ENCODE measurements around the gene GOLIM4.

Gene GOLIM4

GRCh38 chr3:167996514-167996913, 99.2 kb downstream of the GOLIM4 start:
- TF ChIP-seq CTCF (conservative IDR thresholded peaks at IDR 0.05; ENCODE audit: low read length): no peak

GRCh38 chr3:167992381-167992780, 103.3 kb downstream of the GOLIM4 start:
- DNase-seq (ENCODE audit: low read depth): no peak
- H3K4me3 ChIP-seq (ENCODE audit: low read length): no peak overlapping the region
- no peak for TF ChIP-seq CTCF (conservative IDR thresholded peaks at IDR 0.05; ENCODE audit: low read length)

More at GRCh38 chr3:167996514-167996913, 99.2 kb downstream of the GOLIM4 start:
- H3K4me3 ChIP-seq (ENCODE audit: low read length): no peak overlapping the region
- no peak for DNase-seq (ENCODE audit: low read depth)

- no peak overlapping the region for H3K4me3 ChIP-seq (ENCODE audit: low read length)
- DNase-seq (ENCODE audit: low read depth): no peak
- TF ChIP-seq CTCF (conservative IDR thresholded peaks at IDR 0.05; ENCODE audit: low read length): no peak
These were observed 104.5 kb downstream of the GOLIM4 start for GRCh38 chr3:167991213-167991612.

- TF ChIP-seq CTCF (conservative IDR thresholded peaks at IDR 0.05; ENCODE audit: low read length): no peak
- DNase-seq (ENCODE audit: low read depth): no peak
- no peak overlapping the region for H3K4me3 ChIP-seq (ENCODE audit: low read length)
These were observed 105.7 kb downstream of the GOLIM4 start for GRCh38 chr3:167989999-167990398.

GRCh38 chr3:167989066-167989465, 106.7 kb downstream of the GOLIM4 start:
- DNase-seq (ENCODE audit: low read depth): no peak
- no peak for TF ChIP-seq CTCF (conservative IDR thresholded peaks at IDR 0.05; ENCODE audit: low read length)
- no peak overlapping the region for H3K4me3 ChIP-seq (ENCODE audit: low read length)

- no peak for DNase-seq (ENCODE audit: low read depth)
- no peak for TF ChIP-seq CTCF (conservative IDR thresholded peaks at IDR 0.05; ENCODE audit: low read length)
- H3K4me3 ChIP-seq (ENCODE audit: low read length): no peak overlapping the region
These were observed 112.1 kb downstream of the GOLIM4 start for GRCh38 chr3:167983583-167983982.

GRCh38 chr3:167978486-167978885, 117.2 kb downstream of the GOLIM4 start:
- no peak for DNase-seq (ENCODE audit: low read depth)
- no peak overlapping the region for H3K4me3 ChIP-seq (ENCODE audit: low read length)
- no peak for TF ChIP-seq CTCF (conservative IDR thresholded peaks at IDR 0.05; ENCODE audit: low read length)
